HG03280 (cell line): ENCODE measurements around the gene IFNLR1.

Source experiments
- ATAC-seq: cut with Tn5 transposase; IDR thresholded peaks from one replicate; pipeline ENCODE4 v1.9.1; 2021; ENCODE audit warnings: mild to moderate bottlenecking, moderate library complexity; ENCODE audit not compliant: unreplicated experiment

The IFNLR1 gene

GRCh38 chr1:24180676-24181075 is 6.4 kb downstream of the IFNLR1 start:
- no peak for ATAC-seq

- no peak for ATAC-seq
Observed at GRCh38 chr1:24179251-24179840, 7.7 kb downstream of the IFNLR1 start.

- ATAC-seq: no peak
Observed at GRCh38 chr1:24178407-24178806, 8.7 kb downstream of the IFNLR1 start.

GRCh38 chr1:24177161-24177560 is 9.9 kb downstream of the IFNLR1 start:
- ATAC-seq: no peak

- no peak for ATAC-seq
Observed at GRCh38 chr1:24175033-24175755, 11.9 kb downstream of the IFNLR1 start.

- ATAC-seq: no peak
Observed at GRCh38 chr1:24173638-24174575, 13.2 kb downstream of the IFNLR1 start.

GRCh38 chr1:24172598-24172997 is 14.5 kb downstream of the IFNLR1 start:
- ATAC-seq: no peak

GRCh38 chr1:24169286-24169685 is 17.8 kb downstream of the IFNLR1 start:
- ATAC-seq: no peak

- no peak for ATAC-seq
Observed at GRCh38 chr1:24168245-24168644, 18.8 kb downstream of the IFNLR1 start.

GRCh38 chr1:24167008-24167407 is 20.1 kb downstream of the IFNLR1 start:
- no peak for ATAC-seq

- no peak for ATAC-seq
Observed at GRCh38 chr1:24165500-24165899, 21.6 kb downstream of the IFNLR1 start.

- no peak for ATAC-seq
Observed at GRCh38 chr1:24164004-24164403, 23.1 kb downstream of the IFNLR1 start.

- ATAC-seq: no peak
Observed at GRCh38 chr1:24162201-24162600, 24.9 kb downstream of the IFNLR1 start.

GRCh38 chr1:24161270-24161669 is 25.8 kb downstream of the IFNLR1 start:
- ATAC-seq: no peak

GRCh38 chr1:24159366-24159765 is 27.7 kb downstream of the IFNLR1 start:
- ATAC-seq: no peak

GRCh38 chr1:24157918-24158481 is 29.1 kb downstream of the IFNLR1 start:
- ATAC-seq: no peak

- ATAC-seq: no peak
Observed at GRCh38 chr1:24156542-24157260, 30.4 kb downstream of the IFNLR1 start.

- no peak for ATAC-seq
Observed at GRCh38 chr1:24155011-24155782, 31.9 kb downstream of the IFNLR1 start.

GRCh38 chr1:24154215-24154614 is 32.9 kb downstream of the IFNLR1 start:
- no peak for ATAC-seq
